A549 (cell line): ENCODE measurements around the gene ZNF793. TPM values are rescaled to one million over a fixed set of nuclear protein-coding genes. Genes with fewer than 3 reads are reported as not detected.

Experiments
- ATAC-seq, 2 experiments: fragments of 200-7000 bp in 1 of 2; fragments of >200 bp in 1 of 2; cut with Nextera tagmentation in 1 of 2; cut with Tn5 transposase in 1 of 2; 3 replicates each; pipeline versions ENCODE4 v1.8.0 to v1.9.1; 2018 to 2020; ENCODE audit warnings: mild to moderate bottlenecking in 1 of 2, moderate library complexity in 1 of 2
- CTCF ChIA-PET: fragments of 300-600 bp; sonication (Branson Sonifier 250); formaldehyde crosslinking; extraction: SDS; loops from one replicate; lab custom pipeline; 2021; ENCODE audit warnings: antibody characterized with exemption, inconsistent platforms; lab: Yijun Ruan, JAX
- POLR2A ChIA-PET: fragments of 350-600 bp; formaldehyde crosslinking; extraction: SDS; loops from one replicate; lab custom pipeline; 2021; ENCODE audit warnings: antibody characterized with exemption, inconsistent platforms; lab: Yijun Ruan, JAX
- DNase-seq, 2 experiments: peaks; one replicate each; pipeline versions ENCODE4 v3.0.0 to v3.0.0-alpha.2; 2011 to 2016; ENCODE audit warnings: low read depth in 1 of 2, low spot score in 1 of 2
- FAIRE-seq: peaks from 2 replicates; lab custom pipeline; 2011; peaks lifted over from hg19 to GRCh38; lab: Jason Lieb, UNC
- H3K27ac ChIP-seq, 2 experiments: fragments of >200 bp; sonication (Bioruptor Twin); formaldehyde crosslinking; 3 replicates each; pipeline ENCODE4 v1.5.1; 2016 to 2017
- H3K4me1 ChIP-seq: fragments of >200 bp; sonication (Bioruptor Twin); formaldehyde crosslinking; 3 replicates; pipeline ENCODE4 v1.6.1; 2016
- H3K4me2 ChIP-seq: fragments of >200 bp; sonication (Bioruptor Twin); formaldehyde crosslinking; 3 replicates; pipeline ENCODE4 v1.6.1; 2016
- H3K4me3 ChIP-seq: fragments of >200 bp; sonication (Bioruptor Twin); formaldehyde crosslinking; 3 replicates; pipeline ENCODE4 v1.5.1; 2016
- H3K9me3 ChIP-seq: fragments of >200 bp; sonication (Bioruptor Twin); formaldehyde crosslinking; 3 replicates; pipeline ENCODE4 v1.6.1; 2016
- BHLHE40 ChIP-seq: IDR thresholded peaks from 2 replicates; pipeline ENCODE4 v1.6.1; 2012; ENCODE audit warnings: low read depth, low read length, inconsistent platforms
- CBX2 ChIP-seq: fragments of 200-600 bp; sonication (generic); IDR thresholded peaks from 2 replicates; pipeline ENCODE4 v1.6.1; 2016; ENCODE audit warnings: low read depth, mild to moderate bottlenecking, borderline replicate concordance
- CBX8 ChIP-seq: fragments of 200-600 bp; sonication (generic); IDR thresholded peaks from 2 replicates; pipeline ENCODE4 v1.6.1; 2016
- CEBPB ChIP-seq, 2 experiments: fragments of >200 bp in 1 of 2; sonication (Bioruptor Twin) in 1 of 2; formaldehyde crosslinking in 1 of 2; IDR thresholded peaks; 2 replicates each; pipeline ENCODE4 v1.6.1; 2012 to 2016
- CHD2 ChIP-seq: fragments of 150-350 bp; IDR thresholded peaks from 2 replicates; pipeline ENCODE4 v1.6.1; 2014; ENCODE audit warnings: low read length; ENCODE audit not compliant: partially characterized antibody
- CHD4 ChIP-seq: fragments of 200-600 bp; sonication (generic); IDR thresholded peaks from 2 replicates; pipeline ENCODE4 v1.6.1; 2016; ENCODE audit warnings: antibody characterized with exemption, mild to moderate bottlenecking, borderline replicate concordance
- CTCF ChIP-seq: fragments of >200 bp; sonication (Bioruptor Twin); formaldehyde crosslinking; IDR thresholded peaks from 3 replicates; pipeline ENCODE4 v1.5.1; 2016
- EP300 ChIP-seq, 2 experiments: fragments of >200 bp; sonication (Bioruptor Twin); formaldehyde crosslinking; IDR thresholded peaks; 2 replicates in 1 of 2; 3 replicates in 1 of 2; pipeline ENCODE4 v1.6.1; 2016 to 2017
- FOSL2 ChIP-seq, 2 experiments: fragments of 450-650 bp in 1 of 2; fragments of >200 bp in 1 of 2; sonication (Bioruptor Twin) in 1 of 2; formaldehyde crosslinking; IDR thresholded peaks; 2 replicates each; pipeline versions ENCODE4 v1.5.0 to v1.6.1; 2016 to 2020; ENCODE audit warnings: mild to moderate bottlenecking in 1 of 2, moderate library complexity in 1 of 2
- FOXS1 ChIP-seq: fragments of 250-450 bp; sonication (Bioruptor Pico); IDR thresholded peaks from 2 replicates; pipeline ENCODE4 v1.5.0; 2020; ENCODE audit warnings: mild to moderate bottlenecking, moderate library complexity
- JUNB ChIP-seq: fragments of >200 bp; sonication (Bioruptor Twin); formaldehyde crosslinking; IDR thresholded peaks from 2 replicates; pipeline ENCODE4 v1.6.1; 2016
- KDM1A ChIP-seq: fragments of 200-600 bp; sonication (generic); IDR thresholded peaks from 2 replicates; pipeline ENCODE4 v1.6.1; 2016; ENCODE audit warnings: low read depth, mild to moderate bottlenecking
- MAFK ChIP-seq: fragments of 450-650 bp; IDR thresholded peaks from 2 replicates; pipeline ENCODE4 v1.6.1; 2014; ENCODE audit not compliant: partially characterized antibody
- MYC ChIP-seq: IDR thresholded peaks from 2 replicates; pipeline ENCODE4 v1.6.1; 2012; ENCODE audit warnings: mild to moderate bottlenecking, inconsistent platforms, low read length, improper control_type of control experiment, borderline replicate concordance
- PHF8 ChIP-seq: fragments of 200-600 bp; sonication (generic); IDR thresholded peaks from 2 replicates; pipeline ENCODE4 v1.6.1; 2016; ENCODE audit warnings: low read depth, mild to moderate bottlenecking, antibody characterized with exemption, moderate library complexity, borderline replicate concordance
- POLR2A ChIP-seq: IDR thresholded peaks from 2 replicates; pipeline ENCODE4 v1.6.1; 2012; ENCODE audit warnings: mild to moderate bottlenecking, low read length
- RARB ChIP-seq: fragments of 250-450 bp; sonication (Bioruptor Pico); IDR thresholded peaks from 2 replicates; pipeline ENCODE4 v1.8.0; 2021; ENCODE audit warnings: mild to moderate bottlenecking, moderate library complexity
- RFX5 ChIP-seq: fragments of 450-650 bp; IDR thresholded peaks from 2 replicates; pipeline ENCODE4 v1.7.1; 2014; ENCODE audit warnings: antibody characterized with exemption, mild to moderate bottlenecking, moderate library complexity
- ZNF302 ChIP-seq: fragments of 250-450 bp; sonication (Bioruptor Pico); IDR thresholded peaks from 2 replicates; pipeline ENCODE4 v1.9.0; 2021; ENCODE audit warnings: inconsistent platforms, mild to moderate bottlenecking, moderate library complexity
- ZSCAN20 ChIP-seq: fragments of 250-450 bp; sonication (Bioruptor Pico); IDR thresholded peaks from 2 replicates; pipeline ENCODE4 v1.8.0; 2022; ENCODE audit warnings: mild to moderate bottlenecking, moderate library complexity
- WGBS: methylation state at CpG from one replicate; pipeline ENCODE4 v1.1.6; 2017; ENCODE audit errors: missing lambda C conversion rate; 5-methylcytosine and 5-hydroxymethylcytosine counted together
- polyA plus RNA-seq, 4 experiments: library from polyadenylated mRNA; depleted of rRNA in 3 of 4; stranded (reverse); fragments of >200 nt; fragmentation: RNase III in 1 of 4; extraction: RNeasy Plus Mini Kit Qiagen cat#74134 plus additional on column Dnase treatment in 1 of 4; gene quantifications; 2 replicates in 3 of 4; 3 replicates in 1 of 4; pipeline ENCODE4 v1.2.3, GENCODE V29; 2011 to 2017
- TF ChIP-seq, protein P1 (sequence below): IDR thresholded peaks from 2 replicates; pipeline ENCODE4 v1.6.1; 2012; ENCODE audit warnings: low read depth, borderline replicate concordance
- TF ChIP-seq, protein P2 (sequence below): fragments of 450-650 bp; IDR thresholded peaks from 2 replicates; pipeline ENCODE4 v1.6.1; 2014; ENCODE audit warnings: antibody characterized with exemption
- TF ChIP-seq, protein P3 (sequence below): fragments of 200-600 bp; sonication (generic); IDR thresholded peaks from 2 replicates; pipeline ENCODE4 v1.6.1; 2016; ENCODE audit warnings: antibody characterized with exemption, mild to moderate bottlenecking, moderate library complexity

The ZNF793 gene
- polyA plus RNA-seq, 2 of the 4 experiments (the other 2 are of a cell fraction): 0.12 to 0.17 TPM

GRCh38 chr19:37572203-37572602, 65.5 kb downstream of the ZNF793 start (continued):
- TF ChIP-seq, protein P1, sequence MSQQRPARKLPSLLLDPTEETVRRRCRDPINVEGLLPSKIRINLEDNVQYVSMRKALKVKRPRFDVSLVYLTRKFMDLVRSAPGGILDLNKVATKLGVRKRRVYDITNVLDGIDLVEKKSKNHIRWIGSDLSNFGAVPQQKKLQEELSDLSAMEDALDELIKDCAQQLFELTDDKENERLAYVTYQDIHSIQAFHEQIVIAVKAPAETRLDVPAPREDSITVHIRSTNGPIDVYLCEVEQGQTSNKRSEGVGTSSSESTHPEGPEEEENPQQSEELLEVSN: no peak
- TF ChIP-seq KDM1A (no peak), POLR2A (no peak), CEBPB (IDR thresholded peaks at IDR 0.05) (no peak), CBX8 (no peak)
- TF ChIP-seq, protein P2, sequence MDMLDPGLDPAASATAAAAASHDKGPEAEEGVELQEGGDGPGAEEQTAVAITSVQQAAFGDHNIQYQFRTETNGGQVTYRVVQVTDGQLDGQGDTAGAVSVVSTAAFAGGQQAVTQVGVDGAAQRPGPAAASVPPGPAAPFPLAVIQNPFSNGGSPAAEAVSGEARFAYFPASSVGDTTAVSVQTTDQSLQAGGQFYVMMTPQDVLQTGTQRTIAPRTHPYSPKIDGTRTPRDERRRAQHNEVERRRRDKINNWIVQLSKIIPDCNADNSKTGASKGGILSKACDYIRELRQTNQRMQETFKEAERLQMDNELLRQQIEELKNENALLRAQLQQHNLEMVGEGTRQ: no peak
- TF ChIP-seq, protein P3, sequence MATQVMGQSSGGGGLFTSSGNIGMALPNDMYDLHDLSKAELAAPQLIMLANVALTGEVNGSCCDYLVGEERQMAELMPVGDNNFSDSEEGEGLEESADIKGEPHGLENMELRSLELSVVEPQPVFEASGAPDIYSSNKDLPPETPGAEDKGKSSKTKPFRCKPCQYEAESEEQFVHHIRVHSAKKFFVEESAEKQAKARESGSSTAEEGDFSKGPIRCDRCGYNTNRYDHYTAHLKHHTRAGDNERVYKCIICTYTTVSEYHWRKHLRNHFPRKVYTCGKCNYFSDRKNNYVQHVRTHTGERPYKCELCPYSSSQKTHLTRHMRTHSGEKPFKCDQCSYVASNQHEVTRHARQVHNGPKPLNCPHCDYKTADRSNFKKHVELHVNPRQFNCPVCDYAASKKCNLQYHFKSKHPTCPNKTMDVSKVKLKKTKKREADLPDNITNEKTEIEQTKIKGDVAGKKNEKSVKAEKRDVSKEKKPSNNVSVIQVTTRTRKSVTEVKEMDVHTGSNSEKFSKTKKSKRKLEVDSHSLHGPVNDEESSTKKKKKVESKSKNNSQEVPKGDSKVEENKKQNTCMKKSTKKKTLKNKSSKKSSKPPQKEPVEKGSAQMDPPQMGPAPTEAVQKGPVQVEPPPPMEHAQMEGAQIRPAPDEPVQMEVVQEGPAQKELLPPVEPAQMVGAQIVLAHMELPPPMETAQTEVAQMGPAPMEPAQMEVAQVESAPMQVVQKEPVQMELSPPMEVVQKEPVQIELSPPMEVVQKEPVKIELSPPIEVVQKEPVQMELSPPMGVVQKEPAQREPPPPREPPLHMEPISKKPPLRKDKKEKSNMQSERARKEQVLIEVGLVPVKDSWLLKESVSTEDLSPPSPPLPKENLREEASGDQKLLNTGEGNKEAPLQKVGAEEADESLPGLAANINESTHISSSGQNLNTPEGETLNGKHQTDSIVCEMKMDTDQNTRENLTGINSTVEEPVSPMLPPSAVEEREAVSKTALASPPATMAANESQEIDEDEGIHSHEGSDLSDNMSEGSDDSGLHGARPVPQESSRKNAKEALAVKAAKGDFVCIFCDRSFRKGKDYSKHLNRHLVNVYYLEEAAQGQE: no peak

- FAIRE-seq: no peak
- 7% methylated on average over 2 of the region's 2 CpGs for WGBS
Observed at GRCh38 chr19:37583340-37583739, 76.6 kb downstream of the ZNF793 start.

More at GRCh38 chr19:37583340-37583739, 76.6 kb downstream of the ZNF793 start:
- CTCF ChIA-PET: no interaction called here
- POLR2A ChIA-PET: interaction anchor here (0.8 kb wide), 1 partner anchor 11 kb away, joined by 3 read pairs; the partner anchor contains the start of genes ZNF540 and ZNF571
- DNase-seq (no peak), ATAC-seq (no peak)
- Histone ChIP-seq H3K27ac (no peak overlapping the region), H3K4me1 (no peaks in the 10 kb centered on the region), H3K4me2 (no peak overlapping the region), H3K9me3 (peaks cover 92% of the 10 kb centered on the region), H3K4me3 (no peak overlapping the region)
- TF ChIP-seq FOSL2 (IDR thresholded peaks at IDR 0.05) (no peak), FOSL2 (CRISPR knock-in tag; IDR thresholded peaks at IDR 0.05) (no peak), RFX5 (no peak), BHLHE40 (no peak), CHD4 (no peak), POLR2A (no peak), JUNB (no peak), ZNF302 (CRISPR knock-in tag) (no peak), RARB (no peak), CBX2 (no peak), CTCF (no peak), FOXS1 (CRISPR knock-in tag) (no peak), CHD2 (no peak), ZSCAN20 (no peak), EP300 (IDR thresholded peaks at IDR 0.05) (no peak), PHF8 (no peak), CEBPB (IDR thresholded peaks at IDR 0.05) (no peak), MAFK (no peak), MYC (no peak)
- TF ChIP-seq, protein P3: no peak
